Activated CD8-positive, alpha-beta memory T cell treated with anti-CD3 and anti-CD28 coated beads, Interleukin-2, amount 50 U/mL, for 48 hours (primary cell): ENCODE measurements around the gene KLF15.
A peak's percentile ranks its signal among the peaks of the same experiment; 100 is the strongest.

Experiments used
- DNase-seq: peaks from one replicate; pipeline ENCODE4 v3.0.0-alpha.2; 2020

KLF15 gene

GRCh38 chr3:126319701-126320295, 37.4 kb downstream of the KLF15 start:
- no peak for DNase-seq

GRCh38 chr3:126317029-126317996, 39.9 kb downstream of the KLF15 start:
- peak; percentile 28 for DNase-seq

- DNase-seq = peak; percentile 23
Observed at GRCh38 chr3:126316501-126316939, 40.7 kb downstream of the KLF15 start.

GRCh38 chr3:126316031-126316461, 41.2 kb downstream of the KLF15 start:
- DNase-seq = no peak

- DNase-seq = no peak
Observed at GRCh38 chr3:126314790-126315658, 42.2 kb downstream of the KLF15 start.

- DNase-seq = no peak
Observed at GRCh38 chr3:126314305-126314789, 42.9 kb downstream of the KLF15 start.

- DNase-seq = peak; percentile 28
Observed at GRCh38 chr3:126313580-126314304, 43.5 kb downstream of the KLF15 start.

GRCh38 chr3:126313166-126313565, 44.0 kb downstream of the KLF15 start:
- DNase-seq = peak; percentile 23

GRCh38 chr3:126312341-126312740, 44.9 kb downstream of the KLF15 start:
- DNase-seq = no peak

GRCh38 chr3:126311338-126311978, 45.8 kb downstream of the KLF15 start:
- peak; percentile 22 for DNase-seq

- no peak for DNase-seq
Observed at GRCh38 chr3:126310816-126311215, 46.4 kb downstream of the KLF15 start.

GRCh38 chr3:126309861-126310655, 47.1 kb downstream of the KLF15 start:
- peak; percentile 23 for DNase-seq

- no peak for DNase-seq
Observed at GRCh38 chr3:126309165-126309564, 48.0 kb downstream of the KLF15 start.

- DNase-seq = peak; percentile 12
Observed at GRCh38 chr3:126308394-126309125, 48.6 kb downstream of the KLF15 start.

- no peak for DNase-seq
Observed at GRCh38 chr3:126307591-126308393, 49.4 kb downstream of the KLF15 start.

- peak; percentile 26 for DNase-seq
Observed at GRCh38 chr3:126306888-126307482, 50.2 kb downstream of the KLF15 start.

GRCh38 chr3:126306397-126306796, 50.8 kb downstream of the KLF15 start:
- peak; percentile 23 for DNase-seq

GRCh38 chr3:126305427-126305826, 51.8 kb downstream of the KLF15 start:
- DNase-seq = no peak

GRCh38 chr3:126304704-126305103, 52.5 kb downstream of the KLF15 start:
- no peak for DNase-seq
